H4 (cell line): ENCODE measurements around the gene MADCAM1. TPM values are rescaled to one million over a fixed set of nuclear protein-coding genes. Genes with fewer than 3 reads are reported as not detected.

Source experiments
- DNase-seq: peaks from one replicate; pipeline ENCODE4 v3.0.0-alpha.2; 2015; ENCODE audit warnings: low spot score
- total RNA-seq: library from RNA; depleted of rRNA; stranded (reverse); fragments of >200 nt; shearing (Covaris generic); gene quantifications from 2 replicates; pipeline ENCODE4 v1.2.3, GENCODE V29; 2014

MADCAM1 gene
- total RNA-seq, 1 experiment from 2014 or later = not detected

DNA sequence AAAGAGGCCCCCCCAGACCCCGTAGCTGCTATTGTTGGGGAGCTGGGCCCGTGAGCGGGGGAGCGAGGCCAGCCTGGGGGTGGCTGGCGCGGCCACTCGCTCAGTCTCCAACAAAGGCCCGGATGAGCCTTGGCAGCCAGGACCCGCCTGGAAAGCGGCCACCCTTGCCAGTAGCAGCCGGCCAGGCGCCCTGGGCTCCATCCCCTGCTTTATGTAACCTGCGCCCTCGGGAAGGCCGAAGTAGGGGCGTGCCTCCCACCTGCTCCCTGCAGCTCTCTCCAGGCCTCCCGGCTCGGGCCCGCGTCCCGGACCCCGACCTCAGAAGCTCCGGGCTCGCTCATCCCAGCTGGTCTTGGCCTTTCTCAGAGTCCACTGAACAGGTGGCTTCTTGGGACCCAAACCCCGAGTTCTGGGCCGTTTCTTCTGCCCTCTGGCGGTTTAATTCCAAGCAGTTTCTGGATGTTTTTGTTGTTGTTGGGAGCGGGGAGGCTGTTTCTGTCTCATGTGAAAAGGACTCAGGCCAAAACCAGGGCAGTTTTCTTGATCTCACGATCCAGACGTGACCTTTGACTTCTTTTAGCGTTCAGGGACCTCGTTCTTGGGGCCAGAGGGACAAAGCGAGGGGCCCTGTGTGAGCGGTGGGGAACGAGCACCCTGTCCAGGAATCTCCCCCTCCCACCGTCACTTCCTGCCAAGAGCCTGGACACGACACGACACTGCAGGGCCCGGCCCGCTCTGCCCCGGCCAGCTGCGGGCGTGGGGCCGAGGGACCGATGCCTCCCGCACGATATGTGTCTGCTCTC, 36.5 kb downstream of the MADCAM1 start:
- DNase-seq = no peak

DNA sequence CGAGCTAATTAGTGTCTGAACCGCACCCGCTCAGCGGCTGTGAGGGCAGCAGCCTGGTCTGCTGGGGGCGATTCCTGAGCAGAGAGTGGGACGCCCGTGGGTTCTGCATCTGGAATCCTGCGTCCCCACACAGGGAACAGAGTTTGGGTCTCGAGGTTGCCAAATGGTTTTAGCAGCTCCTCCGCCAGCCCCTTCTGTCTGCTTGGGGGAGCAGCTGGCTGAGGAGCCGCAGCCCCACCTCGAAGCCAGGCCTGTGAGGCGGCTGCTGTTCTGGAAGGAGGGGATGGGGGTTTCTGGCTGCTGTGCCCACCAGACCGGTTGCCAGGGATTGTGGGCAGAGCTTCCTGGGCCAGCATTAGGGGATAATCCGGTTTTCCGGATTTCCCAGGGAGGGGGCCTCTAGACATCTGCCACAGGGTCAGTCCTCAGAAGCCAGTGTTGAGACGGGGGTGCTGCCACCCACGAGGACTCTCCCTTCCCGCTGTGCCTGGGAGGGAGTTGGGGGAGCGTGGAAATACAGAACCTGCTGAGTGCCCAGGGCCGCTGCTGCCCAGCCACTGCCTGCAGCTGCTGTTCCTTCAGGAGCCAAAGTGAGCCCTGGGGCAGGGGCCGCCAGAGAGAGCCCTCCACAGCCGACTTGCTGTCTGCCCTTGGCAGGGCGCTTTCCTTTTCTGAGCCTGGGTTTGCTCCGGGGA, 37.2 kb downstream of the MADCAM1 start:
- no peak for DNase-seq

DNA sequence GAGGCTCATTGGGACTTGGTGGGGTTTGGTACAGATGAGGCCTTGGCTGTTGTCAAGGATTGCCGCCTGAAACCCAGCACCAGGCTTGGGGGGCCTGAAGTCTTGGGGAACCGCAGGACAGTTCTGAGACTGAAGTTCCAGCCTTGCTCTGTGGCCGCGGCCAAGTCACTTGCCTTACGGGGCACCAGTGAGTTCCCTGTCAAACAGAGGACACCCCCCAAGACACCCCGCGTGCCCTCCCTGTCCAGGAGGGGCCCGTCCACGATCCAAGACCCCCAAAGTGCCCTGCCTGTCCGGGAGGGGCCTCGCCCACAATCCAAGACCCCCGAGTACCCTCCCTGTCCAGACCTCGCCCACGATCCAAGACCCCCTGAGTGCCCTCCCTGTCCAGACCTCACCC, 37.8 kb downstream of the MADCAM1 start:
- no peak for DNase-seq

DNA sequence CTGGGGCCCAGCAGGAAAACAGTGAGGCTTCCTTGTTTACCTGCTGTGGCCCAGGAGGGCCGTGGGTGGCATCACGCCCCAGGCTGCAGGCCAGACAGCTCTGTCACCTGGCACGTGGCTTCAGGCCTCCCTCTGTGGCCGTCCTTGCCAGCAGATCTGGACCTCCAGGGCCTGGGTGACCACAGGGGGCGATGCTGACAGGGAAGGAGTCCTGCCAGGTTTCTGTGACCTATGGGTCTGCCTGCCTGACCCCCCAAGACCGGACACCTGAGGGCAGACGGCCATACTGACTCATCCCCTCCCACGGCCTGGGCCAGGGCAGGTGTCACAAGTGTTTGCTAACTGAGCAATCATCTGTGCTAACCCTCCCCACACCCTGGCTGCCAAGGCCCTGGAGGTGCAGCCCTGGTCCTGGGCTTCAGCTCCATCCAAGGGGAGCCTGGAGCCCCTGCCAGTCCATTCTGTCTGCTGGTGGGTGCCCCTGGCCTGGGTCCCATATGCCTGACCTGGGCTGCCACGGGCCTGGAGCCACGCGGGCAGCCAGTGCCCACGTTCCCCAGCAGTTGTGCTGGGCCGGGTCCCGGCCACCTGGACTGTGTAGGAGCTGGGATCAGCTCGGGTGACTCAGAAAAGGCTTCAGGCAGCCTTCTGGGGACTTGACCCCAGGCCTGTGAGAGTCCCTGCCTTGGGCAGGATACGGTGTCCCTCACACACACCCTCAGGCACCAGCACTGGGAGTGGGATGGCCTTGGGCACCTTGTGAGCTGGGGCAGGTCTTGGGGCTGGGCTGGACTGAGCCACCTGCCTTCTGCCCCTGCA, 38.9 kb downstream of the MADCAM1 start:
- no peak for DNase-seq

DNA sequence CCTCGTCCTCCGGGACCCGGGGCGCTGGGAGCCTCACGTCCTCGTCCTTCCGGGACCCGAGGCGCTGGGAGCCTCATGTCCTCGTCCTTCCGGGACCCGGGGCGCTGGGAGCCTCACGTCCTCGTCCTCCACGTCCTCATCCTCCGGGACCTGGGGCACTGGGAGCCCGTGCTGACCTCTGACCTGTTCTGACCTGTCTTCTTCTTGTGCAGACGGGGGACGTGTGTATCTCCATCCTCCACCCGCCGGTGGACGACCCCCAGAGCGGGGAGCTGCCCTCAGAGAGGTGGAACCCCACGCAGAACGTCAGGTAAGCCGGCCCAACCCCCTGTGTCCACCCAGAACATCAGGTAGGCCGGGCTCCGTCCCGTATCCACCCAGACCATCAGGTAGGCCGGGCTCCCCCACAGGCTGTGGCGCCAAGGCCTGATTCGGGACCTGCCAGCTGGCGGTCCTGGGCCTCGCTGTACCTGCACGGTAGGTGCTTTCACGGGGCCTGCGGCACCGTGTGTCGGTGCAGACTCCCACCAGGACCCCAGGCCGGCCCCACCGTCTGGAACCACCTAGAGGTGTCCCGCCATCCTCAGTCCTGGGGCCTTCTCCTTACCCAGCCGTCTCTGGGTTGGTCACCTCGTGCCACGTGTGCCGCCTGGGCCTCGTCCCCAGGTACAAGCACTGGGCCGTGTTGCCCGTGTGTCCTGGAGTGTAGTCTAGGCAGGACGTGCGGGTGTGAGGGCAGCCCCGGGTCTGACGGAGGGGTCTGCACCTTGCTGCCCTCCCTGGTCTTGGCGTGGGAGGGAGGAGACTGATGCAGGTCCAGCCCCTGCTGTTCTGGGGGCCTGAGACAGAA, 40.0 kb downstream of the MADCAM1 start:
- no peak for DNase-seq

DNA sequence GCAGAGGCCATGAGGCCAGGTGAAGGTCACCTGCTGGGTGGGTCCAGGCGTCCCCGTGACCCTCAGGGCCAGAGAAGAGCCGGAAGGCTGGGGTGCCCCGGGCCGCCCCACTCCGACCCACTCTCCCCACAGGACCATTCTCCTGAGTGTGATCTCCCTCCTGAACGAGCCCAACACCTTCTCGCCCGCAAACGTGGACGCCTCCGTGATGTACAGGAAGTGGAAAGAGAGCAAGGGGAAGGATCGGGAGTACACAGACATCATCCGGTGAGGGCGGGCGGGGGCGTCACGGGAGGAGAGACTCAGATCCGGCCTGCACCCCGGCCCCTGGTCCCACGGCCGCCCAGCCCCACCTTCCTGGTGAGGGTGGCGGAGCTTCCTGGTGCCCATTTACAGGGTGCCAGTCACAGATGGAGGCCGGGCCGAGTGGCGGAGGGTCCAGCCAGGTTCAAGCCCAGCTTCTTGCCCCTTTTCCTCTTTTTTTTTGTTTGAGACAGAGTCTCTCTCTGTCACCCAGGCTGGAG, 40.7 kb downstream of the MADCAM1 start:
- no peak for DNase-seq

DNA sequence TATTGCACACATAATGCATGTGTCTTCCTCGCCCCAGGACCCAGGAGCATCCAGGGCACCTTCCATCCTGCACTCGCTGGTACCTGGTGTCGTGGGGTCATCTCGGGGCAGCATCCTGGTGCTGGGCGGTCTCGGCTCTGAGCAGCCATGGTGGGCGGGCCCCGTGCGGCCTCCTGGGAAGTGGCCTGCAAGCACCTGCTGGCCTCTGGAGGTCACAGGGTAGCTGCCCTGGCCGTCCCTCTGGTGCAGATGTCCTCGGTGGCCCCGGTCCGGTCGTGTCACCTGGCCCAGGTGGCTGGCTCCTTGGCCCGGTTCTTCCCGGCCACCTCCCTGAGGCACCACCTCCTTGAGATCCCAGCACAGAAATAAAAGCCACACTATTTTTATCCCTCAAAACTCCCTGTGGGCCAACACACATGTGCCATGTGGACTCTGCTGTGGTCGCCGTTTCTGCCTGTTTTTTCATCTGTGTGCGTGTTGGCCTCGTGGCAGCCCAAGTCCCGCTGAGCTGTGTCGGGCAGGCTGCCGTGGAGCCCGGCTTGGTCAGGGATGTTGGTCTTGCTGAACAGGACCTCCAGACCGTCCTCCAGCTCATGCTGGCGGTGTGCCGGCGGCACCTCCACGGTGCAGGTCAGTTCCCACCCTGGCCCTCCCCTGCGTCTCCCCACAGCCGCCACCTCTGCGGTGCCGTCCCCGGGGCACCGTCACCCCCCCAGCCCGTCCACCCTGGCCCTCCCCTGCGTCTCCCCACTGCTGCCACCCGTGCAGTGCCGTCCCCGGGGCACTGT, 42.5 kb downstream of the MADCAM1 start:
- DNase-seq = no peak

DNA sequence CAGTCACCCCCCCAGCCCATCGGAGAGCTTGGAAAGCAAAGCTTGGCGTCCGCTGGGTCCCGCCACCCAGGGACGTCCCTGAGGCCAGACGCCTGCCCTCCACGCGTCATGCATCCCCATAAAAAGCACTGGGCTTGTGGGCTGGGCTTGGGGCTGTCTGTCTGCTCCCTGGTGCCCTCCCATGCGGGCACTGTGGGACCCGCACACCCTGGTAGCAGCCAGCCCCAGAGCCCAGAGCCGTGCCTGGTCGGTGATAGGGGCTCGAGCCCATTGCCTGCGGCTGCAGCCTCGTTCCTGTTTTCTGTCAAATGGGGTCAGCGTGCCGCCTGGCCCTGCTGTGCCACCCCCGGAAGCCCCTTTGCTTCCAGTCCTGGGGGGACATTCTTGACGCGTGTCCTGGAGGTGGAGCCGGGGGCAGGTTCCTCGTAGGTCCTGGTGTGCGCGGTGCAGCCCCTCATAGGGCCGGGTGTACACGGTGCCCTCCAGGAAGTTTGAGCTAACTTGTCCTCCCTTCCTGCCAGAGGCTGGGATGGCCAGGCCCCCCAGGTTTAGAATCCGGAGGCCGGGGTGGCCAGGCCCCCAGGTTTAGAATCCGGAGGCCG, 43.2 kb downstream of the MADCAM1 start:
- DNase-seq = no peak

DNA sequence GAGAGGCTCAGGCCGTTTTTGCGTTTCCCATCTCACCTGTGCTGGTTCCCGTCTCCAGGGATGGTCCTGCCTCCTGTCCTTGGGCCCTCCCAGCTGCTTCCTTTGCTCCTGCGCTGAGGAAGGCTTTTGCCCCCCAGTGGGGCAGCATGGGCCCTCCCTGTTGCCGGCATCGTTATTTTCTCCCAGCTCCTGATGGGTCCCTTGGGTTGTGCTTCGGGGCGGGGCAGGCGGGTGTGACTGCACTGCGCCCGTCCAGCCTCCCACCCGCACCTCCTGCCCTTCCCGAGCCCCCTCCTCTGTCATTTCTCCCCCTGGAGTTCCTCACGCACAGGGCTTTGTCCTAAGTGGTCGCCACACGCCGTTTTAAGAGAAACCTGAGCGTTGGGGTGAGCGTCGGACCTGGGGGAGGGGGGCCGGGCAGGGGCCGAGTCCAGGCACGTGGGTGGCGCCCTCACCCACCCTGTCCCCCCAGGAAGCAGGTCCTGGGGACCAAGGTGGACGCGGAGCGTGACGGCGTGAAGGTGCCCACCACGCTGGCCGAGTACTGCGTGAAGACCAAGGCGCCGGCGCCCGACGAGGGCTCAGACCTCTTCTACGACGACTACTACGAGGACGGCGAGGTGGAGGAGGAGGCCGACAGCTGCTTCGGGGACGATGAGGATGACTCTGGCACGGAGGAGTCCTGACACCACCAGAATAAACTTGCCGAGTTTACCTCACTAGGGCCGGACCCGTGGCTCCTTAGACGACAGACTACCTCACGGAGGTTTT, 44.8 kb downstream of the MADCAM1 start:
- DNase-seq = no peak

DNA sequence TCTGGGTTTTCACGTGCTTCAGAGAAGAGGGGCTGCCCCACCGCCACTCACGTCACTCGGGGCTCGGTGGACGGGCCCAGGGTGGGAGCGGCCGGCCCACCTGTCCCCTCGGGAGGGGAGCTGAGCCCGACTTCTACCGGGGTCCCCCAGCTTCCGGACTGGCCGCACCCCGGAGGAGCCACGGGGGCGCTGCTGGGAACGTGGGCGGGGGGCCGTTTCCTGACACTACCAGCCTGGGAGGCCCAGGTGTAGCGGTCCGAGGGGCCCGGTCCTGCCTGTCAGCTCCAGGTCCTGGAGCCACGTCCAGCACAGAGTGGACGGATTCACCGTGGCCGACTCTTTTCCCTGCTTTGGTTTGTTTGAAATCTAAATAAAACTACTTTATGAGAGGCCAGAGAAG, 45.4 kb downstream of the MADCAM1 start:
- DNase-seq = no peak

DNA sequence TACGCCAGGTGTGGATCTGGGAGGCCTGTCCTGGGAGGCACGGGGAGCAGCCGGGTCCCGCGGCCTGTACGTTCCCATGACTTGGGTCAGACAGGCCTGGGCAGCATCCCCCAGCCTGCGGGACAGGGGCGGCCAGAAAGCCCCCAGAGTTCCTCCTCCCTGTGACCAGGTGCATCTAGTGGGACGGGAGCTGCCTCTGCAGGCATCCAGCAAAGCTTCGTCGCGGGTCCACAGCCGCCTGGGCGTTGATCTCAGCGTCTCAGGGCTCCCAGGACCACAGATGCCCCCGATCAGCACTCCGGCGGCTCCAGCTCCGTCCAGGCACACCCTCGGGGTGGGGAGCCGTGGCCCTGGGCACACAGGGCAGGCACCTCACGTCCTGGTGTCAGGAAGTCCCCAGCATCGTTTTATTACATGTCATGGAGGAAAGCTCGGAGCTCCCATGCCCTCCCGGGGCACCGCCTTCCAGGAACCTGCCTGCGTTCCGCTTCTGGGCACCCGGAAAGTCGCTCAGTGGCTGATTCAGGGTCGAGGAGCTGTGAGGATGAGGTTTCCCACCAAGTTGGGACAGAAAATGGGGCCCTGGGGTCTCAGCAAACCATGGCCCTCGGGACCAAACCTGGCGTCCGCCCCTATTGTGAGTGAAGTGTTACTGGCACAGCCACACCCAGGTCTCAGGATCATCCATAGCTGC, 46.0 kb downstream of the MADCAM1 start:
- DNase-seq = no peak

DNA sequence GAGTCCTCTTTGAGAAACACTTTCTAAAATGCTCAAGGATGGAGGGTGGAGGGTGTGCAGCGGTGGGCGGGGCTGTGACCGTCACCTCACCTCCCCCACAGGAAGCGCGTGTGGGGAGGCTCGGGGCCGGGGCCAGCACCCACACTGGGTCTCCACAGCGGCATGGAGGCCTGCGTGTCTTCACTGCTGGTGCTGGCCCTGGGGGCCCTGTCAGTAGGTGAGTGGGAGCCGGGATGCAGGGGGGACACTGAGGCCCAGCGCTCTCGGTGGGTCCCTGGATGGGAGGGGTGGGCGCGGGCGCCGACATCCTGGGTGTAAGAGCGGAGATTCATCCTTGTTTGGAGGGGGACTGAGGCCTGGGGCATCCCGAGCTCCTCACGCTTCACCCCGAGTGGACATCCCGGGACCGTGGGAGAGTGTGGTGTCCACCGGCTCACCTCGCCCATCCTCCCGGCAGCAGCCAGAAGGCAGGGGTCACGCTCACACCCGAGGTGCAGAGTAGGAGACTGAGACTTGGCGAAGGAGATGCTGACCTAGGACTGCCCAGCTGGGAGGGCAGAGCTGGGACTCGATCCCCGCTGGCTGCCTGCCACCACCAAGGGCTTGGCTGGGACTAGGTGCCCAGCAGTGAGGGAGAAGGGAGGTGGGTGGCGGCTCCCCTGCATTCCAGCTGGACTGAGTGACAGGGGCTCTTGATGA, 47.8 kb downstream of the MADCAM1 start, which contains the start of gene GZMM:
GZMM (plus strand) TSS at position 144 of the 699 bp plus-strand sequence; CDS start at position 163, 19 bp downstream.
- DNase-seq = no peak

DNA sequence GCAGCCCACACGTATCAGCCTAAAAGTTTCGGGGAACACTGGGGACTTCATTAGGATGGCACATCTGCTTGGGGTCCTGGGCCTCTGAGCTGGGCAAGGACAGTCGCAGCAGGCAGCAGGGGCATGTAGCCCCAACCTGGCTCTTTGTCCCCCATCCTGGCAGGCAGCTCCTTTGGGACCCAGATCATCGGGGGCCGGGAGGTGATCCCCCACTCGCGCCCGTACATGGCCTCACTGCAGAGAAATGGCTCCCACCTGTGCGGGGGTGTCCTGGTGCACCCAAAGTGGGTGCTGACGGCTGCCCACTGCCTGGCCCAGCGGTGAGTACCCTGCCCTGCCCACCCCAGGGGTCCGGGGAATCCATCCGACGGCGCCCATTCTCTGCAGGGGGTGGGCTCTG, 50.8 kb downstream of the MADCAM1 start:
- no peak for DNase-seq

DNA sequence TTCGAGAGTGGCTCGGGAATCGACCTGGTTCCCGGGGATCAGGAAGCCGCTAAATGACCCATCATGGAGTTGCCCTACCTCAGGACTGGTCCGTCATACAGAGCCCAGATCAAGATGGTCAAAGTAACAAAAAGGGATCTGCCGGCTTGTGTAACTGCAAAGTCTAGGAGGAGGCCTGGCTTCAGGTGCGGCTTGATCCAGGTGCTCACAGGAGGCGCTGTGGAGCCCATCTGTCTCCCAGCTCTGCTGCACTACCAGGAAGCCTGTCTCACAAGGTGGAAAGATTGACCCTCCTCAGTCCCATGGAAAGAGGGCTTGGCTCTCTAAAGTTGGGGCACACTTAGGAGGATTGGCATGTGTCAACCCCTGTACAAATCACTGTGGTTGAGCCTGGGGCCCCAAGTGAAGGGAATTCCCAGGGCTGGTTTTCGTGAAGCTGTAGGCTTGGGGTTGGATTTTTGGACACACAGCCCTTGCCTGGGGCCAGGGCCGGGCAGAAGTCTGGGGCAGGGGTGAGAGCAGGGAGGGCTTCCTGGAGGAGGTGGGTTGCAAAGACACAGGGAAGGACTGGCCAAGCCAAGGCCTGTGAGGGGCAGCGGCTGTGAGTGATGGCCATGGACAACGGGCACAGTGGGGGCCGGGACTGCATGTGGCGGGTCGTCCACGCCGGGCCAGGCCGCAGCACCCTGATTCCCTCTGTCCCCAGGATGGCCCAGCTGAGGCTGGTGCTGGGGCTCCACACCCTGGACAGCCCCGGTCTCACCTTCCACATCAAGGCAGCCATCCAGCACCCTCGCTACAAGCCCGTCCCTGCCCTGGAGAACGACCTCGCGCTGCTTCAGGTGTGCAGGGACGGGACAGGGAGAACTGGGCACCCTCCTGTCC, 51.8 kb downstream of the MADCAM1 start:
- DNase-seq = no peak

DNA sequence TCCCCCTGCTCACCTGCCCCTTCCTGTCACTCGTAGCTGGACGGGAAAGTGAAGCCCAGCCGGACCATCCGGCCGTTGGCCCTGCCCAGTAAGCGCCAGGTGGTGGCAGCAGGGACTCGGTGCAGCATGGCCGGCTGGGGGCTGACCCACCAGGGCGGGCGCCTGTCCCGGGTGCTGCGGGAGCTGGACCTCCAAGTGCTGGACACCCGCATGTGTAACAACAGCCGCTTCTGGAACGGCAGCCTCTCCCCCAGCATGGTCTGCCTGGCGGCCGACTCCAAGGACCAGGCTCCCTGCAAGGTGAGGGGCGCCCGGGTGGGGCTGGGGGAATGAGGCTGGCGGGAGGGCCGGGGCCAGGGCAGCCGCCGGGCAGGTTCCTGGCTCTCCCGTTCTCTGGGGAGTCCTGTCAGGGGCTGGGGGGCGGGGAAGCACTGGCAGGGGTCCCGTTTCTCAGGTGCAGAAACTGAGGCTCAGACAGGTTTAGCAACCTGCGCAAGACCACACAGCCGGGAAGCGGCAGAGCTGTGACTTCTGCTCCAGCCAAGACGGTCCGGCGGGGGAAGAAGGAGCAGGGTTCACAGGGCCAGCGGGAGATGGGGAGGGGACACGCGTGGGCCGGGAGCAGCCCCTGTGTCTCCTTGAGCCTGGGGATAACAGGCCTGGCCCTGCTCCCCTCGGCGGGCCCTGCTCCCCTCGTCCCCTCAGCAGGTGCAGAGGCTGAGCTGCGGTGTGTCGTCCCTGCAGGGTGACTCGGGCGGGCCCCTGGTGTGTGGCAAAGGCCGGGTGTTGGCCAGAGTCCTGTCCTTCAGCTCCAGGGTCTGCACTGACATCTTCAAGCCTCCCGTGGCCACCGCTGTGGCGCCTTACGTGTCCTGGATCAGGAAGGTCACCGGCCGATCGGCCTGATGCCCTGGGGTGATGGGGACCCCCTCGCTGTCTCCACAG, 52.9 kb downstream of the MADCAM1 start:
- no peak for DNase-seq

DNA sequence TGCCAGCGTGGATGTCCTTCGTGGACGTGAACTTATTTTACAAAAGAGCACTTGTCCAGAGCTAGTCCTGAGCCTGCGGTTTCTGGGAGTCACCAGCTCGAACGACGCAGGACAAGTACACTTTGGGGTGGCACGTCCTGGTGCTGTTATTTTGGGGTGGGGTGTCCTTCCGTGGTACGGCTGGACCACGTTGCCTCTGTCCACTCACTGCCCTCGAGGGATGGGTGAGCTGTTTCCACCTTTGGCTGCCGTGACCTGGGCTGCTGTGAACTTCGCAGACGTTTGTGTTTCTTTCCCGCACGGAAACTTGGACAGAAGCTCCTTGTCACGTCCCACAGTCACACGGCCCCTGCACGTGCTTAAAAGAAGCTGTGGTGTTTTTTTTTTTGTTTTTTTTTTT, 58.5 kb downstream of the MADCAM1 start:
- DNase-seq = no peak
